Fibroblast of lung (primary cell): ENCODE measurements around the gene KCNMA1.

ENCODE experiments used
- EZH2 ChIP-seq: IDR thresholded peaks from 2 replicates; pipeline ENCODE4 v1.5.1; 2012; ENCODE audit warnings: low read length, control low read depth, mild to moderate bottlenecking; ENCODE audit errors: missing control alignments
- TF ChIP-seq, protein P1 (sequence below), 2 donors: IDR thresholded peaks in 1 of 2; conservative IDR thresholded peaks in 1 of 2; 1 replicate in 1 of 2; 2 replicates in 1 of 2; pipeline ENCODE4 v1.5.1; 2011 to 2012; ENCODE audit warnings: low read length in 2 of 2, control low read depth in 1 of 2, inconsistent platforms in 1 of 2, low read depth in 1 of 2, mild to moderate bottlenecking in 1 of 2

DNA sequence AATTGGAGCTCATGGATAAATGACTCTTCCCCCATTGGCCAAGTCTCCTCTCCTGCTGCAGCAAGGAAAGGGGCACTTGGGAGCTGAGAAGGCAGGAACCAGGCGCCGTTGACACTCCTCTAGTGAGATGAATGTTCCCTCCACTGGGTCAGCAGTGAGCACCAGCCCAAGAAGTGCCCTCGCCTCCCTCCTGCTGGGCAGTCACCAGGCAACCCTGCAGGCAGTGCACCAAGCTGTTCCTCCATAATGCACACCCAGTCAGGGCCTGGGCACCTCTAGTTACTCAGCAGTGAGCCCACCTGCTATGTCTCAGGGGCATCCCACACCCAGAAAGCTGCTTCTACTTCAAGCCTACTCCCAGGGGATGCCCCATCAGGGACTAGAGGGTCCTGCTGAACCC is 84.3 kb downstream of the KCNMA1 start:
- TF ChIP-seq, protein P1, sequence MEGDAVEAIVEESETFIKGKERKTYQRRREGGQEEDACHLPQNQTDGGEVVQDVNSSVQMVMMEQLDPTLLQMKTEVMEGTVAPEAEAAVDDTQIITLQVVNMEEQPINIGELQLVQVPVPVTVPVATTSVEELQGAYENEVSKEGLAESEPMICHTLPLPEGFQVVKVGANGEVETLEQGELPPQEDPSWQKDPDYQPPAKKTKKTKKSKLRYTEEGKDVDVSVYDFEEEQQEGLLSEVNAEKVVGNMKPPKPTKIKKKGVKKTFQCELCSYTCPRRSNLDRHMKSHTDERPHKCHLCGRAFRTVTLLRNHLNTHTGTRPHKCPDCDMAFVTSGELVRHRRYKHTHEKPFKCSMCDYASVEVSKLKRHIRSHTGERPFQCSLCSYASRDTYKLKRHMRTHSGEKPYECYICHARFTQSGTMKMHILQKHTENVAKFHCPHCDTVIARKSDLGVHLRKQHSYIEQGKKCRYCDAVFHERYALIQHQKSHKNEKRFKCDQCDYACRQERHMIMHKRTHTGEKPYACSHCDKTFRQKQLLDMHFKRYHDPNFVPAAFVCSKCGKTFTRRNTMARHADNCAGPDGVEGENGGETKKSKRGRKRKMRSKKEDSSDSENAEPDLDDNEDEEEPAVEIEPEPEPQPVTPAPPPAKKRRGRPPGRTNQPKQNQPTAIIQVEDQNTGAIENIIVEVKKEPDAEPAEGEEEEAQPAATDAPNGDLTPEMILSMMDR (conservative IDR thresholded peaks at IDR 0.05 in 1 of 2, IDR thresholded peaks at IDR 0.05 in 1 of 2; ENCODE audit: low read depth in 1 of 2, low read length in 2 of 2) = no peak
- TF ChIP-seq EZH2 = no peak
